MM.1S (cell line): ENCODE measurements around the gene NDUFC2.

Experiments
- EZH2 ChIP-seq: fragments of 300-600 bp; sonication (generic); optimal IDR thresholded peaks from 2 replicates; pipeline ENCODE3; 2017; ENCODE audit warnings: low read depth, mild to moderate bottlenecking, antibody characterized with exemption, low read length, mixed read lengths
- TF ChIP-seq, protein P1 (sequence below): fragments of 300-600 bp; sonication (generic); IDR thresholded peaks from 2 replicates; pipeline ENCODE4 v1.5.1; 2016; ENCODE audit warnings: antibody characterized with exemption, low read length, mixed read lengths

DNA sequence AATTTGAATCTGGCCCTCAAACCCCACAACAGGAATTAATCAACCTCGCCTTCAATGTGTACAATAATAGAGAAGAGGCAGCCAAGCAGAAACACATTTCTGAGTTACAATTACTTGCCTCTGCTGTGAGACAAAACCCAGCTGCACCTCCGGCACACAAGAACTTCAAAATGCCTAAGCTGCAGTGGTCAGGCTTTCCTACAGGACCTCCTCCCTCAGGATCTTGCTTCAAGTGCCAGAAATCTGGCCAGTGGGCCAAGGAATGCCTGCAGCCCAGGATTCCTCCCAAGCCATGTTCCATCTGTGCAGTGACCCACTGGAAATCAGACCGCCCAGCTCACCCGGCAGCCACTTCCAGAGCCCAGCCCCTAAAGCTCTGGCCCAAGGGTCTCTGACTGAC lies 3.4 kb upstream of the NDUFC2 start:
- TF ChIP-seq, protein P1, sequence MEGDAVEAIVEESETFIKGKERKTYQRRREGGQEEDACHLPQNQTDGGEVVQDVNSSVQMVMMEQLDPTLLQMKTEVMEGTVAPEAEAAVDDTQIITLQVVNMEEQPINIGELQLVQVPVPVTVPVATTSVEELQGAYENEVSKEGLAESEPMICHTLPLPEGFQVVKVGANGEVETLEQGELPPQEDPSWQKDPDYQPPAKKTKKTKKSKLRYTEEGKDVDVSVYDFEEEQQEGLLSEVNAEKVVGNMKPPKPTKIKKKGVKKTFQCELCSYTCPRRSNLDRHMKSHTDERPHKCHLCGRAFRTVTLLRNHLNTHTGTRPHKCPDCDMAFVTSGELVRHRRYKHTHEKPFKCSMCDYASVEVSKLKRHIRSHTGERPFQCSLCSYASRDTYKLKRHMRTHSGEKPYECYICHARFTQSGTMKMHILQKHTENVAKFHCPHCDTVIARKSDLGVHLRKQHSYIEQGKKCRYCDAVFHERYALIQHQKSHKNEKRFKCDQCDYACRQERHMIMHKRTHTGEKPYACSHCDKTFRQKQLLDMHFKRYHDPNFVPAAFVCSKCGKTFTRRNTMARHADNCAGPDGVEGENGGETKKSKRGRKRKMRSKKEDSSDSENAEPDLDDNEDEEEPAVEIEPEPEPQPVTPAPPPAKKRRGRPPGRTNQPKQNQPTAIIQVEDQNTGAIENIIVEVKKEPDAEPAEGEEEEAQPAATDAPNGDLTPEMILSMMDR, result no peak
- TF ChIP-seq EZH2, result no peak
